ENCODE results near the gene STXBP6. TPM values are rescaled to one million over a fixed set of nuclear protein-coding genes. Genes with fewer than 3 reads are reported as not detected.

The STXBP6 gene
- total and polyA plus RNA-seq, 2 of the 13 experiments (the other 11 are each of a cell fraction or from before 2014, with no cell fraction given) = 35.3 to 42.8 TPM

GRCh38 chr14:24873551-24873950 is 176.4 kb downstream of the STXBP6 start:
- no peaks in the 10 kb centered on the region for H3K36me3 ChIP-seq (replicated peaks in 1 of 2; ENCODE audit: control insufficient read depth in 1 of 2, insufficient read depth in 2 of 2, low read length in 2 of 2)
- no peak overlapping the region for H3K9ac ChIP-seq (ENCODE audit: insufficient read depth, low read depth, low read length)
- no peak for TF ChIP-seq LRRFIP1 (CRISPR knock-in tag; conservative IDR thresholded peaks at IDR 0.05)
- no peak for TF ChIP-seq NFIB (CRISPR knock-in tag; IDR thresholded peaks at IDR 0.05; ENCODE audit: borderline replicate concordance)
- no peak for TF ChIP-seq MEF2D (CRISPR knock-in tag; IDR thresholded peaks at IDR 0.05)
- no peak for TF ChIP-seq KMT2A (CRISPR knock-in tag; IDR thresholded peaks at IDR 0.05)
- TF ChIP-seq SOX6 (IDR thresholded peaks at IDR 0.05) = no peak
- TF ChIP-seq SOX6 (CRISPR knock-in tag; IDR thresholded peaks at IDR 0.05) = no peak
- TF ChIP-seq SNAI1 (CRISPR knock-in tag; IDR thresholded peaks at IDR 0.05; ENCODE audit: borderline replicate concordance) = no peak
- no peak for TF ChIP-seq ZBTB8A (CRISPR knock-in tag; IDR thresholded peaks at IDR 0.05; ENCODE audit: borderline replicate concordance, low read depth)
- TF ChIP-seq DDIT3 (CRISPR knock-in tag; IDR thresholded peaks at IDR 0.05) = no peak
- TF ChIP-seq ZNF850 (CRISPR knock-in tag; conservative IDR thresholded peaks at IDR 0.05) = no peak
- no peak for TF ChIP-seq MED8 (CRISPR knock-in tag; IDR thresholded peaks at IDR 0.05; ENCODE audit: insufficient replicate concordance)
- no peak for TF ChIP-seq ZNF704 (CRISPR knock-in tag; IDR thresholded peaks at IDR 0.05; ENCODE audit: borderline replicate concordance)
- TF ChIP-seq ZNF121 (CRISPR knock-in tag; IDR thresholded peaks at IDR 0.05) = no peak
- TF ChIP-seq AGO2 (optimal IDR thresholded peaks at IDR 0.05; ENCODE audit: low read depth, low read length) = no peak
- in situ Hi-C loops (cut with HindIII; ENCODE audit: extremely low pct_ligation_motif_present, low pct_unique_long_range_greater_than_20kb) (no loop called here), intact Hi-C loops (cut with micrococcal nuclease; ENCODE audit: unreplicated experiment) (no loop called here)
- CTCF ChIA-PET (ENCODE audit: low intra/inter-chr PET ratio, low total read pairs) = no interaction called here
- no TSS peak for BruUV-seq (replicated peaks)
- no peaks in the 10 kb centered on the region for H4K20me1 ChIP-seq (ENCODE audit: insufficient read depth, low read length)
- DNase-seq (ENCODE audit: low spot score) = no peak
- no peak overlapping the region for H3K4me3 ChIP-seq (replicated peaks in 1 of 3; ENCODE audit: insufficient read depth in 1 of 3, low read depth in 2 of 3, low read length in 3 of 3)
- no peak overlapping the region for H3K27ac ChIP-seq (ENCODE audit: extremely low read length, insufficient read depth, low read length)
- POLR2A ChIA-PET = no interaction called here
- no peaks in the 10 kb centered on the region for H3K27me3 ChIP-seq (ENCODE audit: control insufficient read depth in 1 of 2, insufficient read depth in 2 of 2, low read length in 2 of 2)
- no peaks in the 10 kb centered on the region for H3K9me3 ChIP-seq (ENCODE audit: low read length)
- ATAC-seq = no peak
- no peak overlapping the region for H3K4me2 ChIP-seq (ENCODE audit: low read depth, low read length)
- no peak overlapping the region for H2AFZ ChIP-seq (ENCODE audit: low read length)
- peaks cover 54% of the 10 kb centered on the region for H3K4me1 ChIP-seq (ENCODE audit: insufficient read depth, low read length)
- H3K79me2 ChIP-seq (ENCODE audit: insufficient read depth, low read length) = no peaks in the 10 kb centered on the region
- whole genome bisulfite sequencing (ENCODE audit: low lambda C conversion rate) = 95% methylated on average over 5 of the region's 5 CpGs
- no peak for FAIRE-seq

All from HepG2 (cell line).